Nephron progenitor cell (in vitro differentiated cells): Measurements from ENCODE around the gene ATXN2.

Source experiments
- DNase-seq: peaks from one replicate; pipeline ENCODE4 v3.0.0; 2021
- H3K27ac Mint-ChIP-seq: 2 replicates; pipeline ENCODE4 v1.8.0; 2021; ENCODE audit warnings: mild to moderate bottlenecking, moderate library complexity, mixed read lengths
- H3K27me3 Mint-ChIP-seq: 2 replicates; pipeline ENCODE4 v1.8.0; 2021; ENCODE audit warnings: mild to moderate bottlenecking, low read depth, mixed read lengths; ENCODE audit not compliant: poor library complexity
- H3K36me3 Mint-ChIP-seq: 2 replicates; pipeline ENCODE4 v1.8.0; 2021; ENCODE audit warnings: low read depth, mixed read lengths
- H3K4me1 Mint-ChIP-seq: 2 replicates; pipeline ENCODE4 v1.8.0; 2021; ENCODE audit warnings: mixed read lengths
- H3K4me3 Mint-ChIP-seq: 2 replicates; pipeline ENCODE4 v1.8.0; 2021; ENCODE audit warnings: mild to moderate bottlenecking, moderate library complexity, mixed read lengths
- H3K9me3 Mint-ChIP-seq: 2 replicates; pipeline ENCODE4 v1.8.0; 2021; ENCODE audit warnings: mild to moderate bottlenecking, moderate library complexity, mixed read lengths
- CTCF ChIP-seq: fragments of 200-600 bp; sonication (generic); IDR thresholded peaks from 2 replicates; pipeline ENCODE4 v1.5.0; 2021; ENCODE audit warnings: antibody characterized with exemption

ATXN2 gene

GRCh38 chr12:111488798-111489197, 110.3 kb downstream of the ATXN2 start:
- H3K36me3 Mint-ChIP-seq, result peaks cover 65% of the 10 kb centered on the region
- H3K27me3 Mint-ChIP-seq, result peaks cover under 1% of the 10 kb centered on the region
- H3K4me1 Mint-ChIP-seq, result peaks cover 23% of the 10 kb centered on the region
- no peaks in the 10 kb centered on the region for H3K9me3 Mint-ChIP-seq
- peak overlapping the region; percentile 98 for H3K27ac Mint-ChIP-seq
- DNase-seq, result no peak
- no peak overlapping the region for H3K4me3 Mint-ChIP-seq
- TF ChIP-seq CTCF, result no peak

DNA sequence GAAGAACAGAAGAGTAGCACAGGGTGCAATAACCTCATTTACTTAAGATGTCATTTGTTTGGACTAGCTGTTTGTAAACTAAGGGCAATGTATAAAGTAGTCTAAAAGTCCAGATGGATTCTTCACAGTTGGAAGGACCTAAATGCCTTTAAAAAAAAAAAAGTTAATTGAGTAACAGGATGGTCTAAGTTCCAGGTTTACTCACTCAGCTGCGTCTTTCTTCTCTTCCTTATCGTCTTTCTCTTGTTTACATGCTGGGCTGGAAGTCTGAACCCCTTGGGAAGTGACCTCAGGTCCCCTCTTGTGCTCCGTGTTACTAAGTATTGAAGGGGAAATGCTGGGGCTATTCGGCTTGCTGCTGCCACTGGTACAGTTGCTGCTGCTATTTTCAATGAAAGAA, 110.8 kb downstream of the ATXN2 start:
- TF ChIP-seq CTCF, result no peak
- H3K27me3 Mint-ChIP-seq, result peaks cover 4% of the 10 kb centered on the region
- no peaks in the 10 kb centered on the region for H3K9me3 Mint-ChIP-seq
- H3K4me1 Mint-ChIP-seq, result peaks cover 23% of the 10 kb centered on the region
- peak; percentile 27 for DNase-seq
- H3K27ac Mint-ChIP-seq, result peak overlapping the region; percentile 98
- no peak overlapping the region for H3K4me3 Mint-ChIP-seq
- peaks cover 67% of the 10 kb centered on the region for H3K36me3 Mint-ChIP-seq

DNA sequence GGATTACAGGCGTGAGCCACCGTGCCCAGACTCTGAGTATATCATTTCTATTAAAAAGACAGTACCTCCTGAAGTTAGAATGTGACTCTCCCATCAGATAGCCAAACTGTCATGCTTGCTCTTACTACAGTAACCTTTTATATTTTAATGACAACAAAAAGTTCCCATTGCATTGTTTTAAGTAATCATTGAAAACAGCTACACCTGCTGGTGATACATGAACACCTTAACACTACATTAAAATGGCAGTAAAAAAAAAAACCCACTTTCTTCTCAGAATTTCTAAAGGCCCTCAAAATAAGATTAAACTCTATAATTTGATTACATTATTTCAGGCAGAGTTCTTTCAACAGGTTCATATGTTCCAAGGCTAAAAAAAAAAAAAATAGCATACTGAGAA, 116.7 kb downstream of the ATXN2 start:
- no peaks in the 10 kb centered on the region for H3K9me3 Mint-ChIP-seq
- no peak overlapping the region for H3K27ac Mint-ChIP-seq
- H3K4me3 Mint-ChIP-seq, result no peak overlapping the region
- H3K27me3 Mint-ChIP-seq, result peaks cover 4% of the 10 kb centered on the region
- no peaks in the 10 kb centered on the region for H3K4me1 Mint-ChIP-seq
- H3K36me3 Mint-ChIP-seq, result peaks cover 81% of the 10 kb centered on the region
- DNase-seq, result no peak
- TF ChIP-seq CTCF, result no peak

- H3K9me3 Mint-ChIP-seq, result no peaks in the 10 kb centered on the region
- H3K4me3 Mint-ChIP-seq, result no peak overlapping the region
- H3K27me3 Mint-ChIP-seq, result no peaks in the 10 kb centered on the region
- peak overlapping the region; percentile 12 for H3K27ac Mint-ChIP-seq
- peaks cover 68% of the 10 kb centered on the region for H3K36me3 Mint-ChIP-seq
- no peaks in the 10 kb centered on the region for H3K4me1 Mint-ChIP-seq
- DNase-seq, result no peak
- no peak for TF ChIP-seq CTCF
These were observed 127.9 kb downstream of the ATXN2 start for GRCh38 chr12:111471236-111471635.

DNA sequence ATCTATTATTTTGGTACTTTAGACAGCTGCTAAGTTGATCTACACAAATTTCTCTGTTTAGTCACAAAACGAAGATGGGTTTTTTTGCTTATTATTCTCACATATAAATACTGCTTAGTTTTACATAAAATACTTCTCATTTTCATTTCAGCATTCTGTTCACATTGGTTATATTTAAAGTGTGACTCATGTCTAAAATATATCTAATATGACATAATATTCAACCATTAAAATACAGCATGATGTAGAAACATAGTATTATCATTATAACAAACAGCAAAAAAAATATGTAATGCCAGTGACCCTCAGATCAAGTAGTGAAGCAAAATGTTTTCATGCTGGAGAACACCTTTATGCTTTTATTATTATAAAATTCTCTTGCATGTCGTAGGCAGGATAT, 129.7 kb downstream of the ATXN2 start:
- no peak for DNase-seq
- H3K36me3 Mint-ChIP-seq, result peaks cover 71% of the 10 kb centered on the region
- H3K27me3 Mint-ChIP-seq, result no peaks in the 10 kb centered on the region
- H3K4me3 Mint-ChIP-seq, result no peak overlapping the region
- no peak overlapping the region for H3K27ac Mint-ChIP-seq
- H3K9me3 Mint-ChIP-seq, result peaks cover 6% of the 10 kb centered on the region
- no peak for TF ChIP-seq CTCF
- no peaks in the 10 kb centered on the region for H3K4me1 Mint-ChIP-seq

- Mint-ChIP-seq H3K4me1 (no peaks in the 10 kb centered on the region), H3K9me3 (peaks cover 6% of the 10 kb centered on the region), H3K4me3 (no peak overlapping the region), H3K36me3 (peaks cover 73% of the 10 kb centered on the region), H3K27ac (peak overlapping the region; percentile 19), H3K27me3 (no peaks in the 10 kb centered on the region)
- TF ChIP-seq CTCF, result no peak
- DNase-seq, result no peak
These were observed 131.3 kb downstream of the ATXN2 start for GRCh38 chr12:111467857-111468241.
